ENCODE measurements around the gene CA5A. TPM values are rescaled to one million over a fixed set of nuclear protein-coding genes. Genes with fewer than 3 reads are reported as not detected.

CA5A gene
- total and polyA plus RNA-seq, 2 of the 13 experiments (the other 11 are each of a cell fraction or from before 2014, with no cell fraction given) = 66.8 to 106 TPM

- H3K36me3 ChIP-seq (replicated peaks in 1 of 2; ENCODE audit: control insufficient read depth in 1 of 2, insufficient read depth in 2 of 2, low read length in 2 of 2) = peaks cover 35 to 81% of the 10 kb centered on the region in 2 experiments
- ATAC-seq (peak; percentile 13), DNase-seq (ENCODE audit: low spot score) (no peak), FAIRE-seq (no peak)
- POLR2A ChIA-PET = no interaction called here
- CTCF ChIA-PET (ENCODE audit: low intra/inter-chr PET ratio, low total read pairs) = no interaction called here
- in situ Hi-C loops (cut with HindIII; ENCODE audit: extremely low pct_ligation_motif_present, low pct_unique_long_range_greater_than_20kb) = no loop called here
- 94% methylated on average over 30 of the region's 37 CpGs for WGBS (ENCODE audit: low lambda C conversion rate)
- peaks cover 28% of the 10 kb centered on the region; the same call in 1 of the 2 replicates for H4K20me1 ChIP-seq (ENCODE audit: insufficient read depth, low read length)
- no peak overlapping the region for H3K4me3 ChIP-seq (replicated peaks in 1 of 3; ENCODE audit: insufficient read depth in 1 of 3, low read depth in 2 of 3, low read length in 3 of 3)
- no peaks in the 10 kb centered on the region for H3K9me3 ChIP-seq (ENCODE audit: low read length)
- H3K4me2 ChIP-seq (ENCODE audit: low read depth, low read length) = no peak overlapping the region
- intact Hi-C loops (cut with micrococcal nuclease; ENCODE audit: unreplicated experiment) = no loop called here
- H2AFZ ChIP-seq (ENCODE audit: low read length) = no peak overlapping the region
- H3K79me2 ChIP-seq (ENCODE audit: insufficient read depth, low read length) = peaks cover 11% of the 10 kb centered on the region
- no peaks in the 10 kb centered on the region for H3K4me1 ChIP-seq (ENCODE audit: insufficient read depth, low read length)
- BruUV-seq (replicated peaks) = no TSS peak
- no peaks in the 10 kb centered on the region for H3K27me3 ChIP-seq (ENCODE audit: control insufficient read depth in 1 of 2, insufficient read depth in 2 of 2, low read length in 2 of 2)
- H3K9ac ChIP-seq (ENCODE audit: insufficient read depth, low read depth, low read length) = no peak overlapping the region
- H3K27ac ChIP-seq (ENCODE audit: extremely low read length, insufficient read depth, low read length) = no peak overlapping the region
- TF ChIP-seq GABPB1 (CRISPR knock-in tag; IDR thresholded peaks at IDR 0.05) (no peak), ETV6 (CRISPR knock-in tag; conservative IDR thresholded peaks at IDR 0.05) (no peak), AKAP8 (CRISPR knock-in tag; IDR thresholded peaks at IDR 0.05) (no peak), EED (CRISPR knock-in tag; IDR thresholded peaks at IDR 0.05) (0 out of 2 replicates have a peak, but pooled peaks have one; percentile 35), ZFP91 (CRISPR knock-in tag; IDR thresholded peaks at IDR 0.05; ENCODE audit: borderline replicate concordance) (0 out of 2 replicates have a peak, but pooled peaks have one; percentile 24), ATM (IDR thresholded peaks at IDR 0.05; ENCODE audit: borderline replicate concordance) (no peak), ZNF570 (CRISPR knock-in tag; IDR thresholded peaks at IDR 0.05; ENCODE audit: borderline replicate concordance) (no peak), TOPORS (CRISPR knock-in tag; IDR thresholded peaks at IDR 0.05) (no peak), ZNF451 (CRISPR knock-in tag; IDR thresholded peaks at IDR 0.05) (no peak), ZNF263 (CRISPR knock-in tag; IDR thresholded peaks at IDR 0.05) (peak; percentile 85), ZNF574 (CRISPR knock-in tag; IDR thresholded peaks at IDR 0.05) (no peak), ZMYM2 (CRISPR knock-in tag; IDR thresholded peaks at IDR 0.05) (no peak), AGO2 (optimal IDR thresholded peaks at IDR 0.05; ENCODE audit: low read depth, low read length) (peak; percentile 70), MYPOP (CRISPR knock-in tag; IDR thresholded peaks at IDR 0.05) (no peak), MIER2 (CRISPR knock-in tag; IDR thresholded peaks at IDR 0.05) (no peak), SRSF1 (optimal IDR thresholded peaks at IDR 0.05; ENCODE audit: low read depth, low read length) (no peak)
Measured at GRCh38 chr16:87918866-87919680, 17.3 kb downstream of the CA5A start.
